Ovary (tissue), 9 donors: ENCODE measurements around the gene LONRF2. TPM values are rescaled to one million over a fixed set of nuclear protein-coding genes. Genes with fewer than 3 reads are reported as not detected.

Source experiments
- DNase-seq, 5 donors: peaks; one replicate each; pipeline ENCODE4 v3.0.0-alpha.2; 2019 to 2020
- H3K27ac ChIP-seq, 2 donors: fragments of 200-600 bp; one replicate each; pipeline versions ENCODE4 v1.5.1 to v1.8.0; 2019 to 2022
- H3K27me3 ChIP-seq: fragments of 200-600 bp; one replicate; pipeline ENCODE4 v1.8.0; 2022
- H3K36me3 ChIP-seq: fragments of 200-600 bp; sonication (generic); one replicate; pipeline ENCODE4 v1.5.1; 2019
- H3K4me1 ChIP-seq: one replicate; pipeline ENCODE4 v1.8.1; 2013; ENCODE audit warnings: mild to moderate bottlenecking, moderate library complexity; ENCODE audit not compliant: insufficient read depth
- H3K4me3 ChIP-seq: fragments of 200-600 bp; sonication (generic); one replicate; pipeline ENCODE4 v1.5.1; 2017
- H3K9me3 ChIP-seq, 2 donors: fragments of 200-600 bp in 1 of 2; sonication (generic) in 1 of 2; one replicate each; pipeline versions ENCODE4 v1.5.1 to v1.8.1; 2013 to 2019; ENCODE audit warnings: mild to moderate bottlenecking in 1 of 2, moderate library complexity in 1 of 2
- CTCF ChIP-seq, 3 donors: fragments of 450-650 bp in 2 of 3; fragments of 200-600 bp in 1 of 3; IDR thresholded peaks; one replicate each; pipeline versions ENCODE4 v1.5.1 to v1.8.0; 2016 to 2022; ENCODE audit warnings: antibody characterized with exemption in 3 of 3, mild to moderate bottlenecking in 1 of 3
- EP300 ChIP-seq: sonication (generic); formaldehyde crosslinking; IDR thresholded peaks from one replicate; pipeline ENCODE4 v1.6.1; 2017; ENCODE audit warnings: antibody characterized with exemption
- POLR2A ChIP-seq: fragments of 450-650 bp; IDR thresholded peaks from one replicate; pipeline ENCODE4 v1.6.1; 2017; ENCODE audit warnings: antibody characterized with exemption, mild to moderate bottlenecking, moderate library complexity
- WGBS, 3 donors: extraction: QIAGEN DNeasy Blood & Tissue Kit in 1 of 3; methylation state at CpG; one replicate each; pipeline versions ENCODE4 v1.1.5 to v1.1.7; 2013 to 2017; 5-methylcytosine and 5-hydroxymethylcytosine counted together
- intact Hi-C, 4 donors: fragments of 100-400 bp; cut with DNase I; formaldehyde crosslinking; loops; one replicate each; pipeline versions ENCODE4 v1.11.0 to v1.15.1; 2022 to 2023
- polyA plus RNA-seq, 2 donors: library from polyadenylated mRNA; stranded (reverse); fragments of 200-250 nt in 1 of 2; fragments of 350-450 nt in 1 of 2; fragmentation: Illumina TruSeq in 1 of 2; extraction: RNeasy Lipid Tissue Mini Kit (QIAGEN cat#74804) in 1 of 2; gene quantifications; one replicate each; pipeline ENCODE4 v1.2.3, GENCODE V29; 2013 to 2014
- small RNA-seq: library from RNA; depleted of rRNA; stranded (forward); fragments of <200 nt; gene quantifications from one replicate; pipeline ENCODE3, GENCODE V24; 2016
- total RNA-seq, 7 donors: library from RNA; depleted of rRNA in 2 of 7; stranded (reverse); fragments of >200 nt in 2 of 7; fragmentation: NEBNext Ultra II Directional in 3 of 7; extraction: Animal tissue kit (Norgen Biotek cat#: 25700) in 3 of 7; gene quantifications; one replicate each; pipeline versions ENCODE4 v1.1.0 to v1.2.4, GENCODE V29; 2016 to 2023
- donor health status: DM: no; HTN: no; CAD: no; lungs with moderate emphysema.
- donor health status: DM: no; HTN: no; CAD: no.
- donor health status: Bipolar disorder and iron deficiency.
- donor health status: DM: yes; HTN: yes; CAD: no.
- donor health status: DM: no; HTN: no; CAD: no.
- donor health status: DM: yes; HTN: yes; CAD: no.

The LONRF2 gene
- total and polyA plus RNA-seq, 9 donors: 4.7 to 133 (median 29.5) TPM

GRCh38 chr2:100228967-100229366, 93.3 kb downstream of the LONRF2 start:
- 91 to 98% (median 94%) methylated on average over 1 of the region's 1 CpG for WGBS, 3 donors
- Histone ChIP-seq H3K27ac (no peak overlapping the region), H3K4me3 (no peak overlapping the region), H3K36me3 (no peaks in the 10 kb centered on the region), H3K4me1 (no peaks in the 10 kb centered on the region), H3K9me3 (no peaks in the 10 kb centered on the region), H3K27me3 (no peaks in the 10 kb centered on the region)
- no peak for DNase-seq
- intact Hi-C loops: no loop called here
- TF ChIP-seq POLR2A: no peak
- no peak for TF ChIP-seq CTCF (IDR thresholded peaks at IDR 0.05)
- TF ChIP-seq EP300: no peak

DNA sequence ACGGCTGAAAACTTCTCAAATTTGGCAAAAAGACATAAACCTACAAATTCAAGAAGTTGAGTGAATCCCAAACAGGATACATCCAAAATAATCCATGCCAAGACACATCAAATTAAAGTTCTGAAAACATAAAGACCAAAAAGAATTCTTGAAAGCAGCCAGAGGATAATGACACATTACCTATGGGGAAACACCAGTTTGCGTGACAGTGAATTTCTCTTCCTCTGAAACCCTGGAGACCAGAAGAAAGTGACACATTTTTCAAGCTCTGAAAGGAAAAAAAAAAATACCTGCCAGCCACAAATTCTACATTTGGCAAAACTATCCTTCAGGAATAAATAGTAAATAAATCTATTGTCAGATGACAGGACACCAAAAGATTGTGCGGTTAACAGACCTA, 93.9 kb downstream of the LONRF2 start:
- H3K4me1 ChIP-seq: no peaks in the 10 kb centered on the region
- no peaks in the 10 kb centered on the region for H3K27me3 ChIP-seq
- DNase-seq: no peak
- no peak overlapping the region for H3K27ac ChIP-seq
- no peak overlapping the region for H3K4me3 ChIP-seq
- intact Hi-C loops: no loop called here
- no peaks in the 10 kb centered on the region for H3K9me3 ChIP-seq
- no peaks in the 10 kb centered on the region for H3K36me3 ChIP-seq
- TF ChIP-seq CTCF (IDR thresholded peaks at IDR 0.05): no peak
- TF ChIP-seq EP300: no peak
- TF ChIP-seq POLR2A: no peak
- 91 to 96% (median 94%) methylated on average over 3 of the region's 3 CpGs for WGBS, 3 donors

DNA sequence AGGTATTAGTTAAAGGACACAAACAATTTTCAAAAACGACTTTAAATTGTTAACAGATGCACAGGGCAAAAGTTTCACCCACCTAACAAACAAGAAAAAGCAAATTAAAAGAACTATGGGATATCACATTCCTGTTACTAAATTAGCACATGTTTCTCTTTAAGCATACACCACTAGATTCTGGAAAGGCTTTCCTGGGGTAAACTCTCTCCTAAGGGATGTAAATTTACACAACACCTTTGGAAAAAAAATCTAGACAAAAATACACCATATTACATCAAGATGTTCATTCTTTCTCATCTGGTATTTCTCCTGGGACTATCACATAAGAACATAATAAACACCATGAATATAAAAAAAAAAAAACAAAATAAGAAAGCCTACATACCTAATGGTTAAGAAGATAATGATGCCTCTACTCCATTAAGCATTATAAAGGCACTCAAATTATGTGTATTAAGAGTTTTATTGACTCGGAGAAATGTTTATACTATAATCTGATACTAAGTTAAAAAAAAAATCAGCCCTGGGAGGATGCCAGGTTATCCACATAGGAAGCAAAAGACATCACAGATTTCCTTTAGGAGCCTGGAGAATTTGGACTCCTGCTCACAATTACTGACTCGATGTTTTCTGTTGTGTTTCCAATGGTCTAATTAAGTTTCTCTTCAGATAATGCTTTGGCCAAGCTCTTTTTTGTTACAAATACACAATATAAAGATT, 97.2 kb downstream of the LONRF2 start:
- Histone ChIP-seq H3K27me3 (no peaks in the 10 kb centered on the region), H3K36me3 (no peaks in the 10 kb centered on the region), H3K27ac (no peak overlapping the region), H3K4me3 (no peak overlapping the region), H3K4me1 (no peaks in the 10 kb centered on the region), H3K9me3 (no peaks in the 10 kb centered on the region)
- DNase-seq: no peak
- intact Hi-C loops: no loop called here
- TF ChIP-seq CTCF (IDR thresholded peaks at IDR 0.05) (no peak), EP300 (no peak), POLR2A (no peak)
- WGBS, 3 donors: 5 to 18% (median 10%) methylated on average over 3 of the region's 3 CpGs

GRCh38 chr2:100223502-100223901, 98.8 kb downstream of the LONRF2 start:
- intact Hi-C loops: no loop called here
- no peaks in the 10 kb centered on the region for H3K4me1 ChIP-seq
- H3K4me3 ChIP-seq: no peak overlapping the region
- no peaks in the 10 kb centered on the region for H3K27me3 ChIP-seq
- no peaks in the 10 kb centered on the region for H3K36me3 ChIP-seq
- no peaks in the 10 kb centered on the region for H3K9me3 ChIP-seq
- 92 to 95% (median 95%) methylated on average over 6 of the region's 6 CpGs for WGBS, 3 donors
- no peak overlapping the region for H3K27ac ChIP-seq
- no peak for DNase-seq
- TF ChIP-seq POLR2A: no peak
- TF ChIP-seq CTCF (IDR thresholded peaks at IDR 0.05): no peak
- no peak for TF ChIP-seq EP300

Small RNA genes lying within 50 kb of the gene (small RNA-seq; reads per million reads assigned to genes)
- not detected for gene AC012493.2

Other genes starting within 250 kb of the LONRF2 start
- gene AFF3, start 179.9 kb downstream of the LONRF2 start, total RNA-seq: 10 to 100 TPM; 16.1 to 40.8 (median 25.9) TPM
- 10 to 100 TPM in 1 of 2 donors, 1 to 10 TPM in 1; 5.9 to 11.2 TPM for gene AFF3, start 179.9 kb downstream of the LONRF2 start, polyA plus RNA-seq
- 10 to 100 TPM; 11.9 to 23.6 (median 15.8) TPM for gene CHST10, start 95.2 kb upstream of the LONRF2 start, total RNA-seq
- gene CHST10, start 95.2 kb upstream of the LONRF2 start, polyA plus RNA-seq: 10 to 100 TPM in 1 of 2 donors, 1 to 10 TPM in 1; 10.0 to 23.7 TPM
- not detected for gene NMS, start 148.0 kb upstream of the LONRF2 start, total RNA-seq
- not detected for gene NMS, start 148.0 kb upstream of the LONRF2 start, polyA plus RNA-seq
- gene PDCL3, start 240.5 kb upstream of the LONRF2 start, total RNA-seq: 10 to 100 TPM in 6 of 7 donors, 1 to 10 TPM in 1; 9.8 to 24.6 (median 19.1) TPM
- gene PDCL3, start 240.5 kb upstream of the LONRF2 start, polyA plus RNA-seq: 10 to 100 TPM; 19.8 to 34.5 TPM